IMR-90 (cell line): Measurements from ENCODE around the gene EXOC3L4. TPM values are rescaled to one million over a fixed set of nuclear protein-coding genes. Genes with fewer than 3 reads are reported as not detected.

ENCODE experiments used
- ATAC-seq: fragments of 200-7000 bp; cut with Tn5 transposase; 2 replicates; pipeline ENCODE4 v1.9.1; 2020; ENCODE audit warnings: low read depth, mild to moderate bottlenecking, moderate library complexity
- BruUV-seq: library from RNA; stranded (reverse); fragments of 400-500 nt; replicated peaks from 2 replicates; lab custom pipeline; 2021; lab: Mats Ljungman, UMichigan
- CTCF ChIA-PET: fragments of 300-600 bp; formaldehyde crosslinking; extraction: SDS; loops from one replicate; lab custom pipeline; 2021; ENCODE audit warnings: antibody characterized with exemption; lab: Yijun Ruan, JAX
- POLR2A ChIA-PET: fragments of 300-600 bp; sonication (Branson Sonifier 250); formaldehyde crosslinking; loops from one replicate; lab custom pipeline; 2022; ENCODE audit warnings: antibody characterized with exemption; ENCODE audit not compliant: unreplicated experiment; lab: Charles Lee
- DNase-seq: peaks from one replicate; pipeline ENCODE4 v3.0.0; 2013
- H2AFZ ChIP-seq: replicated peaks from 2 replicates; pipeline ENCODE3; 2013; ENCODE audit warnings: low read length, mild to moderate bottlenecking; ENCODE audit not compliant: poor library complexity
- H2AK5ac ChIP-seq: 2 replicates; pipeline ENCODE4 v1.6.1; 2013; ENCODE audit warnings: low read depth, low read length, inconsistent platforms
- H2AK9ac ChIP-seq: replicated peaks from 2 replicates; pipeline ENCODE3; 2013; ENCODE audit warnings: mild to moderate bottlenecking, low read depth, low read length, moderate library complexity; ENCODE audit not compliant: poor library complexity
- H2BK120ac ChIP-seq: 2 replicates; pipeline ENCODE4 v1.6.1; 2013; ENCODE audit warnings: low read depth, low read length, inconsistent platforms
- H2BK15ac ChIP-seq: 3 replicates; pipeline ENCODE4 v1.6.1; 2013; ENCODE audit warnings: low read depth, low read length, inconsistent platforms
- H2BK20ac ChIP-seq: 2 replicates; pipeline ENCODE4 v1.6.1; 2013; ENCODE audit warnings: low read depth, mild to moderate bottlenecking, inconsistent platforms, low read length, moderate library complexity
- H2BK5ac ChIP-seq: 2 replicates; pipeline ENCODE4 v1.6.1; 2013; ENCODE audit warnings: mild to moderate bottlenecking, low read depth, low read length, inconsistent platforms; ENCODE audit not compliant: poor library complexity, severe bottlenecking
- H3K14ac ChIP-seq: replicated peaks from 2 replicates; pipeline ENCODE4 v1.6.1; 2013; ENCODE audit warnings: low read depth, low read length, inconsistent platforms
- H3K18ac ChIP-seq: 2 replicates; pipeline ENCODE4 v1.6.1; 2013; ENCODE audit warnings: low read depth, low read length, control low read depth
- H3K23ac ChIP-seq: 2 replicates; pipeline ENCODE4 v1.6.1; 2013; ENCODE audit warnings: low read depth, low read length, inconsistent platforms
- H3K27ac ChIP-seq: 2 replicates; pipeline ENCODE4 v1.5.1; 2013; ENCODE audit warnings: mild to moderate bottlenecking, control low read depth, low read length; ENCODE audit not compliant: insufficient read depth
- H3K27me3 ChIP-seq: 2 replicates; pipeline ENCODE4 v1.6.1; 2013; ENCODE audit warnings: low read length; ENCODE audit not compliant: control insufficient read depth, insufficient read depth
- H3K36me3 ChIP-seq: 2 replicates; pipeline ENCODE4 v1.6.1; 2013; ENCODE audit warnings: low read length, mixed read lengths; ENCODE audit not compliant: control insufficient read depth, insufficient read depth
- H3K4ac ChIP-seq: 2 replicates; pipeline ENCODE4 v1.6.1; 2013; ENCODE audit warnings: low read depth, low read length, inconsistent platforms
- H3K4me1 ChIP-seq: 2 replicates; pipeline ENCODE4 v1.6.1; 2013; ENCODE audit warnings: low read length, mixed read lengths; ENCODE audit not compliant: control insufficient read depth, insufficient read depth
- H3K4me2 ChIP-seq: 2 replicates; pipeline ENCODE4 v1.6.1; 2013; ENCODE audit warnings: low read depth, mild to moderate bottlenecking, control low read depth, low read length, moderate library complexity
- H3K4me3 ChIP-seq: 2 replicates; pipeline ENCODE4 v1.5.1; 2013; ENCODE audit warnings: low read depth, mild to moderate bottlenecking, control low read depth, low read length, moderate library complexity; ENCODE audit not compliant: insufficient read depth
- H3K56ac ChIP-seq: 2 replicates; pipeline ENCODE4 v1.6.1; 2013; ENCODE audit warnings: low read length, inconsistent platforms; ENCODE audit not compliant: insufficient read depth; ENCODE audit errors: extremely low read depth
- H3K79me1 ChIP-seq, 2 experiments: 2 replicates each; pipeline ENCODE4 v1.6.1; 2013; ENCODE audit warnings: low read length in 2 of 2, inconsistent platforms in 1 of 2, low read depth in 1 of 2
- H3K9ac ChIP-seq: 2 replicates; pipeline ENCODE4 v1.6.1; 2013; ENCODE audit warnings: low read depth, low read length, control low read depth
- H3K9me1 ChIP-seq: 2 replicates; pipeline ENCODE4 v1.6.1; 2013; ENCODE audit warnings: low read length, inconsistent platforms; ENCODE audit not compliant: insufficient read depth
- H3K9me3 ChIP-seq: 2 replicates; pipeline ENCODE4 v1.6.1; 2013; ENCODE audit warnings: low read length; ENCODE audit not compliant: control insufficient read depth, insufficient read depth
- H4K20me1 ChIP-seq: 2 replicates; pipeline ENCODE4 v1.6.1; 2013; ENCODE audit warnings: low read length, inconsistent platforms; ENCODE audit not compliant: insufficient read depth
- H4K5ac ChIP-seq: 2 replicates; pipeline ENCODE4 v1.6.1; 2013; ENCODE audit warnings: mild to moderate bottlenecking, low read depth, low read length, control low read depth
- H4K8ac ChIP-seq, 2 experiments: 2 replicates each; pipeline ENCODE4 v1.6.1; 2013; ENCODE audit warnings: low read depth in 2 of 2, low read length in 2 of 2, control low read depth in 1 of 2, inconsistent platforms in 1 of 2
- H4K91ac ChIP-seq: 2 replicates; pipeline ENCODE4 v1.6.1; 2013; ENCODE audit warnings: low read depth, low read length, inconsistent platforms; ENCODE audit not compliant: insufficient read depth
- CEBPB ChIP-seq: IDR thresholded peaks from 2 replicates; pipeline ENCODE4 v1.6.1; 2012; ENCODE audit warnings: low read depth, low read length, improper control_type of control experiment
- CHD1 ChIP-seq: IDR thresholded peaks from 2 replicates; pipeline ENCODE4 v1.6.1; 2012; ENCODE audit warnings: low read depth, low read length, improper control_type of control experiment
- CTCF ChIP-seq: conservative IDR thresholded peaks from 2 replicates; pipeline ENCODE4 v1.5.1; 2012; ENCODE audit warnings: mild to moderate bottlenecking, low read depth, low read length, improper control_type of control experiment
- ELK1 ChIP-seq: fragments of 150-350 bp; IDR thresholded peaks from 2 replicates; pipeline ENCODE4 v1.6.1; 2016; ENCODE audit warnings: low read depth, mild to moderate bottlenecking, low read length, moderate library complexity, borderline replicate concordance
- FOS ChIP-seq: fragments of 150-350 bp; IDR thresholded peaks from 2 replicates; pipeline ENCODE4 v1.6.1; 2016; ENCODE audit warnings: low read depth, low read length
- MAFK ChIP-seq: IDR thresholded peaks from 2 replicates; pipeline ENCODE4 v1.6.1; 2012; ENCODE audit warnings: low read depth, low read length, improper control_type of control experiment
- MAZ ChIP-seq: IDR thresholded peaks from 2 replicates; pipeline ENCODE4 v1.6.1; 2012; ENCODE audit warnings: low read depth, mild to moderate bottlenecking, low read length, improper control_type of control experiment, moderate library complexity, borderline replicate concordance
- MXI1 ChIP-seq: IDR thresholded peaks from 2 replicates; pipeline ENCODE4 v1.6.1; 2012; ENCODE audit warnings: low read depth, mild to moderate bottlenecking, low read length, moderate library complexity, borderline replicate concordance
- NFE2L2 ChIP-seq: fragments of 150-350 bp; IDR thresholded peaks from 2 replicates; pipeline ENCODE4 v1.6.1; 2016; ENCODE audit warnings: low read depth, mild to moderate bottlenecking, low read length
- RAD21 ChIP-seq: IDR thresholded peaks from 2 replicates; pipeline ENCODE4 v1.6.1; 2012; ENCODE audit warnings: low read length, improper control_type of control experiment
- RCOR1 ChIP-seq: IDR thresholded peaks from 2 replicates; pipeline ENCODE4 v1.6.1; 2012; ENCODE audit warnings: mild to moderate bottlenecking, low read length, improper control_type of control experiment; ENCODE audit not compliant: insufficient replicate concordance
- SMC3 ChIP-seq: fragments of 150-350 bp; IDR thresholded peaks from 2 replicates; pipeline ENCODE4 v1.6.1; 2016; ENCODE audit warnings: low read depth, mild to moderate bottlenecking, antibody characterized with exemption, low read length, moderate library complexity
- USF2 ChIP-seq: fragments of 150-350 bp; IDR thresholded peaks from 2 replicates; pipeline ENCODE4 v1.6.1; 2017; ENCODE audit warnings: mild to moderate bottlenecking, antibody characterized with exemption, low read length, low read depth
- WGBS, 2 experiments: methylation state at CpG; one replicate each; pipeline versions ENCODE4 v1.1.5 to v1.1.7; 2013; ENCODE audit warnings: missing lambda C conversion rate in 2 of 2; ENCODE audit not compliant: insufficient read length in 1 of 2; ENCODE audit errors: extremely low coverage in 2 of 2; 5-methylcytosine and 5-hydroxymethylcytosine counted together
- dilution Hi-C: fragments of 300-500 bp; cut with HindIII; formaldehyde crosslinking; loops from one replicate; pipeline ENCODE4 v1.14.3; 2018; ENCODE audit warnings: low sequenced_read_pairs; ENCODE audit not compliant: unreplicated experiment
- in situ Hi-C: fragments of 300-500 bp; cut with MboI; formaldehyde crosslinking; loops from 3 replicates; pipeline ENCODE4 v1.14.3; 2019; ENCODE audit warnings: low sequenced_read_pairs, inconsistent platforms, mixed read lengths
- intact Hi-C: fragments of 100-400 bp; cut with micrococcal nuclease; formaldehyde crosslinking; loops from 2 replicates; pipeline ENCODE4 v1.10.0; 2022
- polyA plus RNA-seq, 3 experiments: library from polyadenylated mRNA; depleted of rRNA; stranded (reverse); fragments of >200 nt; gene quantifications; 2 replicates each; pipeline ENCODE4 v1.2.3, GENCODE V29; 2012; ENCODE audit warnings: low replicate concordance in 1 of 3
- total RNA-seq: library from RNA; depleted of rRNA; stranded (reverse); fragments of >200 nt; gene quantifications from 2 replicates; pipeline ENCODE4 v1.2.3, GENCODE V29; 2012

EXOC3L4 gene
- total and polyA plus RNA-seq, 2 of the 4 experiments (the other 2 are of a cell fraction), result not detected

GRCh38 chr14:103101257-103101962 lies 6.9 kb downstream of the EXOC3L4 start:
- no peak overlapping the region for H3K18ac ChIP-seq
- no peak for DNase-seq
- H4K5ac ChIP-seq, result no peak overlapping the region
- TF ChIP-seq NFE2L2 (no peak), SMC3 (no peak), FOS (no peak), USF2 (no peak), MXI1 (no peak), ELK1 (no peak), CHD1 (no peak), RAD21 (no peak), CEBPB (no peak), RCOR1 (no peak), CTCF (no peak), MAFK (no peak), MAZ (no peak)
- 93% methylated on average over 6 of the region's 11 CpGs; no CpG with 5 or more reads in 1 of the 2 experiments for WGBS, 2 experiments
- H3K79me1 ChIP-seq, result no peaks in the 10 kb centered on the region
- H3K56ac ChIP-seq, result no peak overlapping the region
- no peak overlapping the region for H3K23ac ChIP-seq
- H3K27me3 ChIP-seq, result peaks cover 61% of the 10 kb centered on the region
- H2AK9ac ChIP-seq, result peak overlapping the region; percentile 65
- no peak overlapping the region for H4K91ac ChIP-seq
- ATAC-seq, result no peak
- no peaks in the 10 kb centered on the region for H3K9me3 ChIP-seq
- no peak overlapping the region for H3K27ac ChIP-seq
- H3K14ac ChIP-seq, result no peak overlapping the region
- POLR2A ChIA-PET, result no interaction called here
- no peak overlapping the region for H3K4ac ChIP-seq
- H3K4me2 ChIP-seq, result no peak overlapping the region
- no peak overlapping the region for H2AFZ ChIP-seq
- dilution Hi-C loops, result no loop called here
- no peak overlapping the region for H3K4me3 ChIP-seq
- H3K4me1 ChIP-seq, result peaks cover 3% of the 10 kb centered on the region; the same call in 1 of the 2 replicates
- H2BK5ac ChIP-seq, result no peak overlapping the region
- intact Hi-C loops, result no loop called here
- H2BK120ac ChIP-seq, result no peak overlapping the region
- no peak overlapping the region for H2BK20ac ChIP-seq
- no peak overlapping the region for H3K9ac ChIP-seq
- in situ Hi-C loops, result no loop called here
- no peak overlapping the region for H4K8ac ChIP-seq
- H4K20me1 ChIP-seq, result no peaks in the 10 kb centered on the region; the same call in 1 of the 2 replicates
- no TSS peak for BruUV-seq
- H3K9me1 ChIP-seq, result no peaks in the 10 kb centered on the region
- no peak overlapping the region for H2BK15ac ChIP-seq
- H2AK5ac ChIP-seq, result no peak overlapping the region
- H3K36me3 ChIP-seq, result no peaks in the 10 kb centered on the region
- CTCF ChIA-PET, result interaction anchor here (1.5 kb wide), 1 partner anchor 88 kb away, joined by 3 read pairs; no protein-coding TSS in a partner anchor
